Esophagus squamous epithelium (tissue), 4 donors: ENCODE results near the gene FAM9C.

Source experiments
- CTCF ChIP-seq, 6 experiments: fragments of 450-650 bp in 4 of 6; fragments of 200-600 bp in 2 of 6; sonication (generic) in 2 of 6; IDR thresholded peaks; one replicate each; pipeline ENCODE4 v1.5.1; 2016 to 2019; ENCODE audit warnings: antibody characterized with exemption in 6 of 6, mild to moderate bottlenecking in 4 of 6, moderate library complexity in 4 of 6
- POLR2A ChIP-seq, 4 donors: fragments of 450-650 bp; IDR thresholded peaks; one replicate each; pipeline ENCODE4 v1.6.1; 2017; ENCODE audit warnings: antibody characterized with exemption in 4 of 4, mild to moderate bottlenecking in 4 of 4, moderate library complexity in 3 of 4

DNA sequence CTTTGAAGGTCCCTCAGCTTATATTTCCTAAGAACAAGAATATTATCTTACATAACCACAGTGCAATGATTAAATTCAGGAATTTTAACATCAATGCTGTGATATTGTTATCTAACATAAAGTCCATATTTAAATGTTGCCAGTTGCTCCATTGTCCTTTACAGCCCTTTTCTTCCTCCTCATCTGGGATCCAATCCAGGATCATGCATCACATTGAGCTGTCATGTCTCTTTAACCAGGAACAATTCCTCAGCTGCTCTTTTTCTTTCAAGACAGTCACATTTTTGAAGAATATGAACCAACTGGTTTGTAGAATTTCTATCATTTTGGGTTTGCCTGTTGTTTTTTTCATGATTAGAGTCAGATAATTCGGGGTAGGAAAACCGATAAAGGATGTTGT lies 57.5 kb downstream of the FAM9C start:
- no peak for TF ChIP-seq CTCF (IDR thresholded peaks at IDR 0.05)
- TF ChIP-seq POLR2A (IDR thresholded peaks at IDR 0.05), result no peak
